Thyroid gland (tissue), 4 donors: ENCODE data around the gene COL24A1. TPM values are rescaled to one million over a fixed set of nuclear protein-coding genes. Genes with fewer than 3 reads are reported as not detected.
"Not testable (repeated sequence)": the region's sequence is repeated elsewhere in the genome, so short reads cannot be mapped to it uniquely, and the experiment has no call there.

Experiments
- DNase-seq, 2 donors: peaks; one replicate each; pipeline ENCODE4 v3.0.0-alpha.2; 2019
- H3K27ac ChIP-seq, 3 donors: fragments of 200-600 bp; sonication (generic); 1 replicate in 2 of 3; 2 replicates in 1 of 3; pipeline ENCODE4 v1.5.1; 2016 to 2019; ENCODE audit warnings: mild to moderate bottlenecking in 1 of 3, moderate library complexity in 1 of 3
- H3K27me3 ChIP-seq: fragments of 200-600 bp; sonication (generic); one replicate; pipeline ENCODE4 v1.5.1; 2019
- H3K36me3 ChIP-seq, 2 donors: fragments of 200-600 bp; sonication (generic); one replicate each; pipeline ENCODE4 v1.5.1; 2016 to 2019
- H3K4me1 ChIP-seq, 2 donors: fragments of 200-600 bp; sonication (generic); one replicate each; pipeline ENCODE4 v1.5.1; 2017 to 2019
- H3K4me3 ChIP-seq, 3 donors: fragments of 200-600 bp; sonication (generic); replicated peaks in 1 of 3; 1 replicate in 2 of 3; 2 replicates in 1 of 3; pipeline ENCODE4 v1.5.1; 2016; ENCODE audit warnings: mild to moderate bottlenecking in 1 of 3
- H3K9me3 ChIP-seq: fragments of 200-600 bp; sonication (generic); one replicate; pipeline ENCODE4 v1.5.1; 2017
- POLR2A ChIP-seq, 2 donors: fragments of 450-650 bp; IDR thresholded peaks; one replicate each; pipeline ENCODE4 v1.6.1; 2017; ENCODE audit warnings: antibody characterized with exemption in 2 of 2, mild to moderate bottlenecking in 2 of 2, moderate library complexity in 1 of 2
- WGBS, 2 donors: methylation state at CpG; one replicate each; pipeline ENCODE4 v1.1.5; 2017; 5-methylcytosine and 5-hydroxymethylcytosine counted together
- intact Hi-C: fragments of 100-400 bp; cut with DNase I; formaldehyde crosslinking; loops from one replicate; pipeline ENCODE4 v1.15.1; 2023
- total RNA-seq, 4 donors: library from RNA; depleted of rRNA; stranded (reverse); fragments of >200 nt; gene quantifications; one replicate each; pipeline ENCODE4 v1.2.3, GENCODE V29; 2016
- TF ChIP-seq, protein P1 (sequence below), 6 experiments: fragments of 200-600 bp in 3 of 6; fragments of 450-650 bp in 3 of 6; sonication (generic) in 3 of 6; IDR thresholded peaks; one replicate each; pipeline ENCODE4 v1.5.1; 2016 to 2019; ENCODE audit warnings: antibody characterized with exemption in 6 of 6, mild to moderate bottlenecking in 2 of 6, inconsistent platforms in 1 of 6, moderate library complexity in 1 of 6

COL24A1 gene
- total RNA-seq, 4 donors from 2014 or later = 0.27 to 0.89 (median 0.46) TPM

- Histone ChIP-seq H3K4me3 (no peak overlapping the region), H3K4me1 (no peaks in the 10 kb centered on the region), H3K9me3 (no peaks in the 10 kb centered on the region), H3K27me3 (no peaks in the 10 kb centered on the region), H3K36me3 (no peaks in the 10 kb centered on the region), H3K27ac (no peak overlapping the region)
- DNase-seq = no peak
- intact Hi-C loops = no loop called here
- no peak for TF ChIP-seq POLR2A (IDR thresholded peaks at IDR 0.05)
- TF ChIP-seq, protein P1, sequence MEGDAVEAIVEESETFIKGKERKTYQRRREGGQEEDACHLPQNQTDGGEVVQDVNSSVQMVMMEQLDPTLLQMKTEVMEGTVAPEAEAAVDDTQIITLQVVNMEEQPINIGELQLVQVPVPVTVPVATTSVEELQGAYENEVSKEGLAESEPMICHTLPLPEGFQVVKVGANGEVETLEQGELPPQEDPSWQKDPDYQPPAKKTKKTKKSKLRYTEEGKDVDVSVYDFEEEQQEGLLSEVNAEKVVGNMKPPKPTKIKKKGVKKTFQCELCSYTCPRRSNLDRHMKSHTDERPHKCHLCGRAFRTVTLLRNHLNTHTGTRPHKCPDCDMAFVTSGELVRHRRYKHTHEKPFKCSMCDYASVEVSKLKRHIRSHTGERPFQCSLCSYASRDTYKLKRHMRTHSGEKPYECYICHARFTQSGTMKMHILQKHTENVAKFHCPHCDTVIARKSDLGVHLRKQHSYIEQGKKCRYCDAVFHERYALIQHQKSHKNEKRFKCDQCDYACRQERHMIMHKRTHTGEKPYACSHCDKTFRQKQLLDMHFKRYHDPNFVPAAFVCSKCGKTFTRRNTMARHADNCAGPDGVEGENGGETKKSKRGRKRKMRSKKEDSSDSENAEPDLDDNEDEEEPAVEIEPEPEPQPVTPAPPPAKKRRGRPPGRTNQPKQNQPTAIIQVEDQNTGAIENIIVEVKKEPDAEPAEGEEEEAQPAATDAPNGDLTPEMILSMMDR (IDR thresholded peaks at IDR 0.05) = no peak
- WGBS, 2 donors = 68 to 72% methylated on average over 4 of the region's 4 CpGs
Measured at GRCh38 chr1:85976516-85977205, 179.9 kb downstream of the COL24A1 start.

- Histone ChIP-seq H3K27me3 (no peaks in the 10 kb centered on the region), H3K4me1 (no peaks in the 10 kb centered on the region), H3K4me3 (no peak overlapping the region), H3K27ac (no peak overlapping the region), H3K9me3 (no peaks in the 10 kb centered on the region), H3K36me3 (no peaks in the 10 kb centered on the region)
- WGBS, 2 donors = 59 to 64% methylated on average over 5 of the region's 5 CpGs
- TF ChIP-seq, protein P1 (IDR thresholded peaks at IDR 0.05) = no peak
- TF ChIP-seq POLR2A (IDR thresholded peaks at IDR 0.05) = no peak
- DNase-seq = no peak
- intact Hi-C loops = no loop called here
Measured at GRCh38 chr1:85975912-85976371, 180.6 kb downstream of the COL24A1 start.

DNA sequence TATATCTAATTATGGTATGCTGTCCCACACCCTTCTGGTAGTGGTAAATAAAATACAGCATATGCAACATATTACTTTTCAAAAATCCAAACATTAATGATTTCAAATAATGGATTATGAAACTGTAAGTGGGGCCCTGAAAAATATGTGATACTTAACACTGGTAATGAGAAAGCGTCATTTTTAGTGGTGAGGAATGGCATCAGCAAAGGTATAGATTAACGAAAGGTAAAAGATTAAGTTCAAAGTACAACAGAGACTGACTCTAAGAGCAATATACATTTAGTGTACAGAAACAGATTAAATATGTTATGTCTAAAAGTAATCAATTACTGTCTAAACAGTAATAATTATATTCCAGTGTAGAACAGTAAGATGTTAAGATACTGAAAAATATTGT, 194.1 kb downstream of the COL24A1 start:
- TF ChIP-seq, protein P1 (IDR thresholded peaks at IDR 0.05) = no peak
- TF ChIP-seq POLR2A (IDR thresholded peaks at IDR 0.05) = no peak
- H3K4me3 ChIP-seq = no peak overlapping the region
- H3K27me3 ChIP-seq = no peaks in the 10 kb centered on the region
- no peaks in the 10 kb centered on the region for H3K4me1 ChIP-seq
- H3K36me3 ChIP-seq = no peaks in the 10 kb centered on the region
- intact Hi-C loops = no loop called here
- no peak overlapping the region for H3K27ac ChIP-seq
- no peak for DNase-seq
- H3K9me3 ChIP-seq = no peaks in the 10 kb centered on the region
- WGBS, 2 donors = 94 to 98% methylated on average over 2 of the region's 2 CpGs

- TF ChIP-seq, protein P1 (IDR thresholded peaks at IDR 0.05) = no peak
- no peak for TF ChIP-seq POLR2A (IDR thresholded peaks at IDR 0.05)
- H3K9me3 ChIP-seq = no peaks in the 10 kb centered on the region
- no peaks in the 10 kb centered on the region for H3K27me3 ChIP-seq
- 78 to 81% methylated on average over 2 of the region's 2 CpGs for WGBS, 2 donors
- H3K4me1 ChIP-seq = no peaks in the 10 kb centered on the region
- no peak overlapping the region for H3K27ac ChIP-seq
- no peak overlapping the region for H3K4me3 ChIP-seq
- intact Hi-C loops = no loop called here
- no peaks in the 10 kb centered on the region for H3K36me3 ChIP-seq
- no peak for DNase-seq
Measured at GRCh38 chr1:85957760-85958159, 198.8 kb downstream of the COL24A1 start.

DNA sequence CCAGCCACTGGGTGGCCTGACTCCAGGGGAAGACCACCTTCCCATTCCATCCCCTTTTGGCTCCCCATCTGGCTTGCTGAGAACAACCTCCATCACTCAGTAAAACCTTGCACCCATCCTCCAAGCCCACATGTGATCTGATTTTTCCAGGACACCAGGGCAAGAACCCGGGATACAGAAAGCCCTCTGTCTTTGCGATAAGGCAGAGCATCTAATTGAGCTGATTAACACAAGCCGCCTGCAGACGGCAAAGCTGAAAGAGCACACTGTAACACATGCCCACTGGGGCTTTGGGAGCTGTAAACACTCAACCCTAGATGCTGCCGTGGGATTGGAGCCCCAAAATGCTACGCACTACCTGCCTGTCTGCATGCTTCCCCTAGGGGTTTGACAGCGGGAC, 201.4 kb downstream of the COL24A1 start:
- H3K27me3 ChIP-seq, H3K4me3 ChIP-seq, DNase-seq, H3K9me3 ChIP-seq, H3K36me3 ChIP-seq, H3K4me1 ChIP-seq, H3K27ac ChIP-seq, intact Hi-C loops: not testable (repeated sequence)
- 90 to 96% methylated on average over 7 of the region's 7 CpGs for WGBS, 2 donors
